Kidney epithelial cell (primary cell): Measurements from ENCODE around the gene VPREB3. TPM values are rescaled to one million over a fixed set of nuclear protein-coding genes. Genes with fewer than 3 reads are reported as not detected.

ENCODE experiments used
- DNase-seq: peaks from one replicate; pipeline ENCODE4 v3.0.0-alpha.2; 2010; ENCODE audit warnings: low read depth
- H3K27me3 ChIP-seq: 2 replicates; pipeline ENCODE4 v1.6.0; 2011; ENCODE audit warnings: low read length; ENCODE audit not compliant: control insufficient read depth, insufficient read depth
- H3K36me3 ChIP-seq: 2 replicates; pipeline ENCODE4 v1.5.1; 2011; ENCODE audit warnings: low read length; ENCODE audit not compliant: control insufficient read depth, insufficient read depth
- H3K4me3 ChIP-seq: 2 replicates; pipeline ENCODE4 v1.5.1; 2011; ENCODE audit warnings: low read depth, mild to moderate bottlenecking, control low read depth, low read length
- total RNA-seq: library from RNA; depleted of rRNA; stranded (reverse); fragments of >200 nt; gene quantifications from 2 replicates; pipeline ENCODE4 v1.2.3, GENCODE V29; 2015
- TF ChIP-seq, protein P1 (sequence below): IDR thresholded peaks from 2 replicates; pipeline ENCODE4 v1.5.1; 2011; ENCODE audit warnings: mild to moderate bottlenecking, moderate library complexity, low read length, control low read depth, inconsistent platforms; ENCODE audit not compliant: insufficient read depth, poor library complexity, severe bottlenecking

Gene VPREB3
- total RNA-seq, 1 donor from 2014 or later = not detected

DNA sequence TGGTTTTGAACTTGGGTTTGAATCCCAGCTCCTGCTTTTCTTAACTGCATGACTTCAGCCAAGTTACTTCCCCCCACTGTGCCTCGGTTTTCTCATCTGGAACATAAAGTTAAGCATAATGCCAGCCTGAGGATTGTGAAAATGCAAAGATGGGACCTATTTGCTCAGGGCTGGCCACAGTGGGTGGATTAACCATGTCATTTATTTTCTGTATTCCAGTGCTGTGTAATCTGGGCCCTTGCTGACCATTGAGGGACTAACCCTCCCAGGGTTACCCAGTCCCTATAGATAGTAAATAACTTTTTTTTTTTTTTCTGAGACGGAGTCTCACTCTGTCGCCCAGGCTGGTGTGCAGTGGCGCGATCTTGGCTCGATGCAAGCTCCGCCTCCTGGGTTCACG, 1.5 kb upstream of the VPREB3 start:
- DNase-seq = no peak
- Histone ChIP-seq H3K36me3 (no peaks in the 10 kb centered on the region), H3K27me3 (no peaks in the 10 kb centered on the region), H3K4me3 (no peak overlapping the region)
- TF ChIP-seq, protein P1, sequence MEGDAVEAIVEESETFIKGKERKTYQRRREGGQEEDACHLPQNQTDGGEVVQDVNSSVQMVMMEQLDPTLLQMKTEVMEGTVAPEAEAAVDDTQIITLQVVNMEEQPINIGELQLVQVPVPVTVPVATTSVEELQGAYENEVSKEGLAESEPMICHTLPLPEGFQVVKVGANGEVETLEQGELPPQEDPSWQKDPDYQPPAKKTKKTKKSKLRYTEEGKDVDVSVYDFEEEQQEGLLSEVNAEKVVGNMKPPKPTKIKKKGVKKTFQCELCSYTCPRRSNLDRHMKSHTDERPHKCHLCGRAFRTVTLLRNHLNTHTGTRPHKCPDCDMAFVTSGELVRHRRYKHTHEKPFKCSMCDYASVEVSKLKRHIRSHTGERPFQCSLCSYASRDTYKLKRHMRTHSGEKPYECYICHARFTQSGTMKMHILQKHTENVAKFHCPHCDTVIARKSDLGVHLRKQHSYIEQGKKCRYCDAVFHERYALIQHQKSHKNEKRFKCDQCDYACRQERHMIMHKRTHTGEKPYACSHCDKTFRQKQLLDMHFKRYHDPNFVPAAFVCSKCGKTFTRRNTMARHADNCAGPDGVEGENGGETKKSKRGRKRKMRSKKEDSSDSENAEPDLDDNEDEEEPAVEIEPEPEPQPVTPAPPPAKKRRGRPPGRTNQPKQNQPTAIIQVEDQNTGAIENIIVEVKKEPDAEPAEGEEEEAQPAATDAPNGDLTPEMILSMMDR = no peak

DNA sequence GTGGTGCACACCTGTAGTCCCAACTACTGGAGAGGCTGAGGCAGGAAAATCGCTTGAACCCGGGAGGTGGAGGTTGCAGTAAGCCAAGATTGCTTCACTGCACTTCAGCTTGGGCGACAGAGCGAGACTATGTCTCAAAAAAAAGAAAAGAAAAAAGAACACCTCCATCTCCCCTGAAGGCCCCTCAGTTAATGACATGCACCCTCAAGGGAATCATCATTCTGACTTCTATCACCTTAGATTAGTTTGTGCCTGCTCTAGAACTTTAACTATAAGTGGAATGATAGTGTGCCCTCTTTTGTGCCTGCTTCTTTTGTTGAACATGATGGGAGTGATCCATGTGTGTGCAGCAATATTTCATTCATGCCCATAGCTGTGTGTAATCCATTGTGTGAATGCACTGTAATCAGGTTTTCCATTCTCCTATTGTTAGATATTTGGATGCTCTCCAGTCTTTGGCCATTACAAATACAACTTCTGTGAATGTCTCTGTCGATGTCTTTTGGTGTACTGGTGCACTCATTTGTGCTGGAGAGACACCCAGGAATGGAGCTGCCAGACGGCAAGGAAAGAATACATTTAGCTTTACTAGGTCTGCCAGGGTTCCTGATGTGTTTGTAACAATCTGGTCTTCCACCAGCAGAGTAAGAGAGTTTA, 883 bp upstream of the VPREB3 start:
- TF ChIP-seq, protein P1 = no peak
- no peak for DNase-seq
- Histone ChIP-seq H3K4me3 (no peak overlapping the region), H3K36me3 (no peaks in the 10 kb centered on the region), H3K27me3 (no peaks in the 10 kb centered on the region)

DNA sequence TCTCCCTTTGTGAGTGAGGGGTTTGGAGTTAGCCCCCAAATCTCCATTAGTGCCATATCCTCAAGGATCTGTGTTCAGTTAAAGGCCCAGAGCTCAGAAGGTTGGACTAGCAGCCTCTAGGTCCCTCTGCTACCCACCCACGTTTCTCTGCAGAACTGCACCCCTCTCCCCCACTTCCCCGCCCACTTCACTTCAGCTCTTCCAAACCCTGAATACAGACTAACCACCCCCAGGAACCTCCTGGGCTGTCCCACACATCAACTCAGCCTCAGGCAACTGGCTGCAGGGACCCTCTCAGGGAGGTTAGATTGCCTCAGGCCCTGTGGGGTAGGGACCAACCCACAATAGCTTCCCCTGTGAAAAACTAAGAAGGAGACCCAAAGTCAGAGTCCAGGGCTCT, 840 bp downstream of the VPREB3 start:
- Histone ChIP-seq H3K27me3 (no peaks in the 10 kb centered on the region), H3K36me3 (no peaks in the 10 kb centered on the region), H3K4me3 (no peak overlapping the region)
- TF ChIP-seq, protein P1 = no peak
- no peak for DNase-seq

DNA sequence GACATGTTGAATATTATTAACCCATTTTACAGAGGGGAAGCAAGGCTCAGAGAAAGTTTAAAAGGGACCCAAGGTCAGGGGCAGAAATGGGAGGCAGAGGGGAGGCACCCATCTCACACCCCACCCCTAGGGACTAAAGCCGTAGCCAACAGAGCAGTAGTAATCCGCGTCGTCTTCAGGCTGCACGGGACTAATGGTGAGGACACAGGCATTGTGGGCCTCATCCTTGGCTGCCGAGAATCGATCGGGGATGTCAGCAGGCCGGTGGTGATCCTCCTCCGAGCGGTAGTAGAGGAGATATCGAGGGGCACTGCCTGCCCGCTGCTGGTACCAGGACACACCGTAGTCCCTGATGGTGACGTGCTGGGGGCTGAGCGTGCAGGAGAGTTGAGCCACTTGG, 1.5 kb downstream of the VPREB3 start:
- no peak for DNase-seq
- TF ChIP-seq, protein P1 = no peak
- H3K4me3 ChIP-seq = no peak overlapping the region
- H3K27me3 ChIP-seq = no peaks in the 10 kb centered on the region
- H3K36me3 ChIP-seq = no peaks in the 10 kb centered on the region

DNA sequence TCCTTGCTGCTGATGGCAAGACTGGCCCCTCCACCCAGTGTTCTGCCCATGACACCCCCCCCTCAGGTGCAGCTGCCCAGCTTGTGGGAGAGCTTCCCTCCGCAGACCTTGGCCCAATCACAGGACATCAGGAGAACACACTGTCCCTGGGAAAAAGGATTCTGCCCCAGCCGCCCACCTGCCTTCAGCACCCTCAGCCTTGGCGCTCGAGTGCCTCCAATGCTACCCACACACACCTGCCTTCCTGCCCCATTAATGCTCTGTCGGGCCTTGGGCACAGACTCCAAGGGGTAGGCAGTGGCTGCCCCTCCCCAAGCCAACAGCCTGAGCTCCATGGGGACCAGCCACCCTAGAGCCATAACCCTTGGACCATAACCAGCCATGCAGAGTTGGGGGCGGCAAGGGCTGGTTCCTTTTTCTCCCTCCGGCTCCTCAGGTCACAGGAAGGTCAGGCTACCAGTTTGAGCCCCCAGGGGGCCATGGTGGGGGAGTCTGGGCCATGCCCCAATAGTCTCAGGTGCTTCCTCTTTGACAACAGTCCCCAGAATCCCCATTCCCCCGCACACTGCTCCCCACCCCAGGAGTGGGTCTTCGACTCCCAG, 2.0 kb downstream of the VPREB3 start:
- TF ChIP-seq, protein P1 = no peak
- no peak overlapping the region for H3K4me3 ChIP-seq
- DNase-seq = no peak
- no peaks in the 10 kb centered on the region for H3K27me3 ChIP-seq
- no peaks in the 10 kb centered on the region for H3K36me3 ChIP-seq

DNA sequence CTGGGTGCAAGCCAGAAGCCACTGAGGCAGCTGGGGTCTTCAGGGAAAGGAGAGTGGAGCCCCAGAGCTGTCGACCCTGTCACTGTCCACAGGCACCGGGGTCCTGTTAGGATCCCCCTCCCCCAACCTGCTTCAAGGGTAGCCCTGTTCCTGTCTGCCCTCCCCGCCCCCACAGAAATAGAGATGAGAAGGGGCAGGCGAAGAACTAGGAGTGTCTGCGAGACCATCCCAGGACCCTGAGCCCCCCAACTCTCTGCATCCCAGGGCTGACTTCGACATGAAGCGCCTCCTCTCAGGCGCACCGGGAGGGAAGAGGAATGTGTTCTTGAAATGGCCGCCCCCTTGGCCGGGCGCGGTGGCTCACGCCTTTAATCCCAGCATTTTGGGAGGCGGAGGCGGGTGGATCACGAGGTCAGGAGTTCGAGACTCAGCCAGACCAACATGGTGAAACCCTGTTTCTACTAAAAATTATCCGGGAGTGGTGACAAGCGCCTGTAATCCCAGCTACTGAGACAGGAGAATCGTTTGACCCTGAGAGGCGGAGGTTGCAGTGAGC, 2.7 kb downstream of the VPREB3 start:
- TF ChIP-seq, protein P1 = no peak
- Histone ChIP-seq H3K36me3 (no peaks in the 10 kb centered on the region), H3K4me3 (peak overlapping the region; percentile 75), H3K27me3 (no peaks in the 10 kb centered on the region)
- DNase-seq = no peak
